H1 (cell line): ENCODE data around the gene DHRS12. TPM values are rescaled to one million over a fixed set of nuclear protein-coding genes. Genes with fewer than 3 reads are reported as not detected.

Experiments
- SIRT6 ChIP-seq: IDR thresholded peaks from one replicate; pipeline ENCODE4 v1.7.1; 2012; ENCODE audit warnings: low read length, inconsistent platforms
- polyA plus RNA-seq, 7 experiments: library from polyadenylated mRNA; depleted of rRNA in 3 of 7; stranded (reverse) in 5 of 7; unstranded in 2 of 7; fragments of >200 nt in 5 of 7; fragments of 200-250 nt in 2 of 7; gene quantifications; 1 replicate in 5 of 7; 2 replicates in 1 of 7; 4 replicates in 1 of 7; pipeline versions ENCODE4 v1.2.1 to v1.2.3, GENCODE V29; 2011 to 2013; ENCODE audit warnings: missing spikeins in 2 of 7, mixed read lengths in 2 of 7
- total RNA-seq: library from RNA; stranded (reverse); fragmentation: NEBNext Ultra II Directional; extraction: Animal tissue kit (Norgen Biotek cat#: 25700); gene quantifications from 2 replicates; pipeline ENCODE4 v1.2.1, GENCODE V29; 2021

DHRS12 gene
- total and polyA plus RNA-seq, 2 of the 8 experiments (the other 6 are each of a cell fraction or from before 2014, with no cell fraction given): 8.7 TPM

GRCh38 chr13:51818781-51819511, 15.0 kb upstream of the DHRS12 start (continued):
- no peak for TF ChIP-seq SIRT6
